ENCODE results near the gene FABP7. TPM values are rescaled to one million over a fixed set of nuclear protein-coding genes. Genes with fewer than 3 reads are reported as not detected.
A peak's percentile ranks its signal among the peaks of the same experiment; 100 is the strongest.

Gene FABP7
- total RNA-seq, 1 donor, result not detected

DNA sequence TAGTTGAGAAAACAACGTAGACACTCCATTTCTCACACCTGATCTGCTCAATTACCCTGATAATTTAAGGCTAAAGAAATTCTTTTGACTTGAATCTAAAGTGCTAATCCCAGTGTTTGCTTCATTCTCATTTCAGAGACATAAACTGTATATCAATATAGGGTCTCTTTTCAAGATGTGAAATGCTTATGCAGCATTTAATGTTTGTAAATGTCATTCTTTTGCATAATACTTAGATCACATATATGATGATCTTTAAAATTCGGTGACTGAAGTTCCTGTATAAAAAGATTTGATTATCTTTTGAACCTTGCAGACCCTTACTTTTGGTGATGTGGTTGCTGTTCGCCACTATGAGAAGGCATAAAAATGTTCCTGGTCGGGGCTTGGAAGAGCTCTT, 3.9 kb downstream of the FABP7 start:
- TF ChIP-seq CTCF (IDR thresholded peaks at IDR 0.05; ENCODE audit: insufficient read depth, low read depth, low read length), result no peak
- DNase-seq (ENCODE audit: low read depth), result no peak
- H3K4me3 ChIP-seq (ENCODE audit: low read depth, low read length), result no peak overlapping the region

GRCh38 chr6:122785891-122786290, 6.4 kb downstream of the FABP7 start:
- TF ChIP-seq CTCF (IDR thresholded peaks at IDR 0.05; ENCODE audit: insufficient read depth, low read depth, low read length), result no peak
- no peak for DNase-seq (ENCODE audit: low read depth)

DNA sequence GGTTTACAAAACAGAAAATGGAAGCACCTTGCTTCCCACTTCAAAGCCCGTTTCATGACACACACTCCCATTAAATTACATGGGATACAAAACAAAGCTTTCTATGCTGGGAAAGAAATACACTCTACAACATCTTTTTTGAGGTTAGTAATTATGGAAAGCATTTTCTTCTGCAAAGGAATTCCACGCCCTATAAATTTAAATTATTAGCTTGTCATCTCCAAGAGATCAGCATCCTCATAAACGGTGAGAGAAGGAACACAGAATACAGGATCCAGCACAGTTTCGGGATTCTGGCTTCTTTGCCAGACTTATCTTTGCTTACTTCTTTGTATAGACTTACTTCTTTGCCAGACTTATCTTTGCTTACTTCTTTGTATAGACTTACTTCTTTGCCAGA, 8.2 kb downstream of the FABP7 start:
- DNase-seq (ENCODE audit: low read depth), result peak; percentile 69
- H3K4me3 ChIP-seq (ENCODE audit: low read depth, low read length), result no peak overlapping the region
- TF ChIP-seq CTCF (IDR thresholded peaks at IDR 0.05; ENCODE audit: insufficient read depth, low read depth, low read length), result no peak

More at GRCh38 chr6:122785891-122786290, 6.4 kb downstream of the FABP7 start:
- H3K4me3 ChIP-seq (ENCODE audit: low read depth, low read length), result no peak overlapping the region

DNA sequence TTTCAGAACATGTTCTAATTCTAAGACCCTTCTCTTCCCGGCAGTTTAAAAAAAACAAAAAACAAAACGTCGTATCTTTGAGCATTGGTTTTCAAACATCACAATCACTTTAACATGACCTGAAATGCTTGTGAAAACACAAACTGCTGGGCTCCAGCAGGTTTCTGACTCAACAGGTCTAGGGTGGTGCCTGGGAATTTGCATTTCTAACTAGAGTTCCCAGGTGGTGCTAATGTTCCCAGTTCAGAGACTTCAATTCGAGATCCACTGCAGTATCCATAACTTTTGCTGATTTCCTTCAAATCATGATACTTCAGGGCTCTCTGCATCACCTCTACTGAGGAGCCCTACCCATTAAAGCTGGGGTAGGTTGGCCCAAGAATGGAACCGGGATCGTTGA, 8.7 kb downstream of the FABP7 start:
- no peak for TF ChIP-seq CTCF (IDR thresholded peaks at IDR 0.05; ENCODE audit: insufficient read depth, low read depth, low read length)
- peak overlapping the region; percentile 82 for H3K4me3 ChIP-seq (ENCODE audit: low read depth, low read length)
- no peak for DNase-seq (ENCODE audit: low read depth)

DNA sequence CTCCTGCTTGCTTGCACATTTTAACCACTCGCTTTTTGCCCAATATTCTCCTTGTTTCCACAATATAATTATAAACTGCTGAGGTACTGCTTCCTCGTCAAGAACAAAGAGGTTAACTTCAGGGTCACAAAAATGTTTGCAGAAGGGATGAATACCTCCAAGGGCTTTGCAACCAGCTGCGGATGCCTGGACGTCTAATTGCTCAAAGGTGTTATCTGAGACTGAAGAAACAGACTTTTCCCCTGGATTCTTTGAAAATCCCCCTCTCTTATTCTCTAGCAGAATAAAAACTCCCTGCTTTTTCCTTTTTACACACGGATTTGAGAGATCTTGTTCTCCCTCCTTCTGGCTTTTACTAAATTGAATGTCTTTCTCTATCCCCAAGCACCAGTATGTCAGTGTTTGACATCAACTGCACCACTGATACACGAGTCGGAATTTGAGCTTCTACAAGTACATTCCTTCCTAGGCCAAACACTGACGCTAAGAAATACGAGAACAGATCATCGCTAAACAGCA, 9.2 kb downstream of the FABP7 start:
- TF ChIP-seq CTCF (IDR thresholded peaks at IDR 0.05; ENCODE audit: insufficient read depth, low read depth, low read length), result no peak
- peak; percentile 95 for DNase-seq (ENCODE audit: low read depth)

GRCh38 chr6:122789182-122790027, 9.9 kb downstream of the FABP7 start, which contains the start of gene SMPDL3A:
TSS of gene SMPDL3A (plus strand) at chr6:122789258. CDS start at chr6:122789347, 89 bp downstream.
- H3K4me3 ChIP-seq (ENCODE audit: low read depth, low read length), result peak within 1 kb of the TSS; percentile 82
- TF ChIP-seq CTCF (IDR thresholded peaks at IDR 0.05; ENCODE audit: insufficient read depth, low read depth, low read length), result peak; percentile 21
- DNase-seq (ENCODE audit: low read depth), result peak; percentile 79

More for the DNA sequence above, 9.2 kb downstream of the FABP7 start:
- H3K4me3 ChIP-seq (ENCODE audit: low read depth, low read length), result peak overlapping the region; percentile 82

Data from fibroblast of villous mesenchyme (primary cell).